ENCODE measurements around the gene MT2A. TPM values are rescaled to one million over a fixed set of nuclear protein-coding genes. Genes with fewer than 3 reads are reported as not detected.

Gene MT2A
- total RNA-seq, 1 experiment from 2014 or later: 673 TPM

- ChIA-PET CTCF (no interaction called here), POLR2A (no interaction called here)
- TF ChIP-seq CTCF (IDR thresholded peaks at IDR 0.05) (no peak), POLR2AphosphoS5 (IDR thresholded peaks at IDR 0.05; ENCODE audit: low read depth, low read length) (no peak), SIN3A (IDR thresholded peaks at IDR 0.05; ENCODE audit: borderline replicate concordance, insufficient read depth, low read depth, low read length) (no peak), TCF7L2 (IDR thresholded peaks at IDR 0.05; ENCODE audit: low read depth, low read length) (no peak), REST (IDR thresholded peaks at IDR 0.05; ENCODE audit: insufficient read depth in 1 of 2, low read depth in 2 of 2, low read length in 1 of 2) (no peak)
- Histone ChIP-seq H3K9me3 (ENCODE audit: control insufficient read depth, insufficient read depth, low read depth, low read length) (no peaks in the 10 kb centered on the region), H3K27me3 (ENCODE audit: control insufficient read depth, insufficient read depth, low read length) (no peaks in the 10 kb centered on the region), H3K36me3 (ENCODE audit: control insufficient read depth, insufficient read depth, low read length) (no peaks in the 10 kb centered on the region), H3K4me3 (ENCODE audit: low read depth in 2 of 2, low read length in 2 of 2) (no peak overlapping the region), H3K27ac (ENCODE audit: low read length) (no peak overlapping the region), H3K4me1 (ENCODE audit: control insufficient read depth, insufficient read depth, low read length) (peaks cover 13% of the 10 kb centered on the region)
- no TSS peak for BruUV-seq (replicated peaks)
- intact Hi-C loops (cut with micrococcal nuclease; ENCODE audit: unreplicated experiment) (no loop called here), in situ Hi-C loops (cut with HindIII; ENCODE audit: low pct_unique_long_range_greater_than_20kb, low sequenced_read_pairs) (no loop called here)
- DNase-seq (ENCODE audit: low read depth, low spot score): no peak
- ATAC-seq: no peak
Measured at GRCh38 chr16:56633535-56633934, 25.2 kb downstream of the MT2A start.

GRCh38 chr16:56634715-56635440 lies 26.5 kb downstream of the MT2A start:
- TF ChIP-seq TCF7L2 (IDR thresholded peaks at IDR 0.05; ENCODE audit: low read depth, low read length) (no peak), REST (IDR thresholded peaks at IDR 0.05; ENCODE audit: insufficient read depth in 1 of 2, low read depth in 2 of 2, low read length in 1 of 2) (no peak), SIN3A (IDR thresholded peaks at IDR 0.05; ENCODE audit: borderline replicate concordance, insufficient read depth, low read depth, low read length) (no peak), CTCF (IDR thresholded peaks at IDR 0.05) (no peak), POLR2AphosphoS5 (IDR thresholded peaks at IDR 0.05; ENCODE audit: low read depth, low read length) (no peak)
- Histone ChIP-seq H3K27me3 (ENCODE audit: control insufficient read depth, insufficient read depth, low read length) (no peaks in the 10 kb centered on the region), H3K4me1 (ENCODE audit: control insufficient read depth, insufficient read depth, low read length) (peaks cover 14% of the 10 kb centered on the region; the same call in 1 of the 2 replicates), H3K36me3 (ENCODE audit: control insufficient read depth, insufficient read depth, low read length) (no peaks in the 10 kb centered on the region), H3K9me3 (ENCODE audit: control insufficient read depth, insufficient read depth, low read depth, low read length) (no peaks in the 10 kb centered on the region), H3K27ac (ENCODE audit: low read length) (no peak overlapping the region), H3K4me3 (ENCODE audit: low read depth in 2 of 2, low read length in 2 of 2) (no peak overlapping the region)
- ATAC-seq (no peak), DNase-seq (ENCODE audit: low read depth, low spot score) (no peak)
- intact Hi-C loops (cut with micrococcal nuclease; ENCODE audit: unreplicated experiment) (no loop called here), in situ Hi-C loops (cut with HindIII; ENCODE audit: low pct_unique_long_range_greater_than_20kb, low sequenced_read_pairs) (no loop called here)
- CTCF ChIA-PET: no interaction called here
- BruUV-seq (replicated peaks): no TSS peak
- POLR2A ChIA-PET: no interaction called here
